ENCODE data around the gene MGAM2. TPM values are rescaled to one million over a fixed set of nuclear protein-coding genes. Genes with fewer than 3 reads are reported as not detected.

Gene MGAM2
- total RNA-seq, 2 experiments from 2014 or later: not detected

DNA sequence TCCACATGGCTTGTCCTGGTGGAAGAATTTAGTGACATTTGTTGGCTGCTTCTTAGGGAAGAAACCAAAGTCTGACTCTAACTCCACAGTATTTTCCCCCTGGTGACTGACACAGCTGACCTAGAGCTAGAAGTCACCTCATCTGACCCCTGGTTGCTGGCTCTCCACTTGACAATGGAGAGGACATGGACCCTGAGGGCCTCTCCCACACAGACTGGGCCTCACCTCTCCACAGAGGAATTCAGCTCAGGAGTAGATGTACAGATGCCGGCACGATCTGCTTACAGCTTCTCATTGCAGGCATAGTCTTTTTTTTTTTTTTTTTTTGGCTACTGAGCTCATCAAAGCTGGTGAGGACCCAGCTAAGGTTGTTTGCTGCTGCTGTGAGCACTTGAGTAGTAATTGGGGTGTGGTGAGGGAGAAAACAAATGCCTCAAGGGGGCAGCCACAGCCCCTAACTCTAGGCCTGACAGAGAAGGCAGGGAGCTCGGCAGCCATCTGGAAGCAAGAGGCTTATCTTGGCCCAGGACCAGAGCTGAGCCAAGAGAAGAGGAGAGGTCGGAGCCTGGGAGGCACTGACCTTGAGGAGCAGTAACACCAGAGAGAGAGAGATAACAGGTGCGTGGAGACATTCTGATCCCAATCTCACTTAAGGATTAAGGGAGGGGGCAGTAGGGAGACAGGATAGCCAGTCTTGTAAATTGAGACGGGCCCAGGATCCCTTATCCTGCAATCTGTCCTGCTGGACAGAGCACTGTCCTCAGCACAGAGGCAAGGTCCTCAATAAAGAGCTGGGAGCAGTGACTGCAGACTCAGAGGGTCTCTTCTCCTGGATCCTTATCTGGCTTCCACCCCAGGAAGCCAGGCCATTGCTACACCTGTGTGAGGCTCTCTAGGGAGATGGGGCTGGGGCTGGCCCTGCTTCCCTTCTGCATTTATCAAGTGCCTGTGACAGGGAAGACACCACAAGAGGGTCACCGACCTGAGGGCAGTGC, 136.9 kb downstream of the MGAM2 start:
- POLR2A ChIA-PET: no interaction called here
- Mint-ChIP-seq H3K4me3 (no peak overlapping the region), H3K36me3 (ENCODE audit: low read depth) (no peaks in the 10 kb centered on the region), H3K4me1 (no peaks in the 10 kb centered on the region), H3K27ac (no peak overlapping the region), H3K9me3 (ENCODE audit: low read depth) (no peaks in the 10 kb centered on the region), H3K27me3 (peaks cover 8% of the 10 kb centered on the region)
- CTCF ChIA-PET: interaction anchor here (0.7 to 1.0 kb wide), 2 partner anchors 13 to 494 kb away, joined by 3 read pairs; no protein-coding TSS in a partner anchor
- ATAC-seq: no peak
- intact Hi-C loops (cut with DNase I, micrococcal nuclease): no loop called here
- DNase-seq: no peak

DNA sequence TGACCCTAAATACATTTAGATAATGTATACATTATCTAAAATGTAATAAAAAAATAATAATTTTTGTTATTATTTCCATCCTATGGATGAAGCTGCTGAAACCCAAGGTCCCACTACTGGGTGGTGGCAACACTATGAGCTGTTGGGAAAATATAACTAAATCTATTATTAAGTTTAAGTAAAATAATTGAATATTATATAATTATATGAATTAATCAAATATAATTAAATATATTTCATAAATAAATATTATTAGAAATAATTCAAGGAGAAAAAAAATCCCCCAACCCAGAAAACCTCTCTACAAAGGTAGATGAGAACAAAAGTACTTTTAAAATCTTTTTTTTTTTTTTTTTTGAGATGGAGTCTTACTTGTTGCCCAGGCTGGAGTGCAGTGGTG, 138.4 kb downstream of the MGAM2 start:
- Mint-ChIP-seq H3K27ac (no peak overlapping the region), H3K4me1 (no peaks in the 10 kb centered on the region), H3K36me3 (ENCODE audit: low read depth) (no peaks in the 10 kb centered on the region), H3K27me3 (peaks cover 4% of the 10 kb centered on the region), H3K9me3 (ENCODE audit: low read depth) (no peaks in the 10 kb centered on the region), H3K4me3 (no peak overlapping the region)
- DNase-seq: no peak
- intact Hi-C loops (cut with DNase I, micrococcal nuclease): no loop called here
- no peak for ATAC-seq
- POLR2A ChIA-PET: no interaction called here
- CTCF ChIA-PET: interaction anchor here (0.6 to 1.4 kb wide), 4 partner anchors 12 to 273 kb away, joined by 3 read pairs; no protein-coding TSS in a partner anchor

DNA sequence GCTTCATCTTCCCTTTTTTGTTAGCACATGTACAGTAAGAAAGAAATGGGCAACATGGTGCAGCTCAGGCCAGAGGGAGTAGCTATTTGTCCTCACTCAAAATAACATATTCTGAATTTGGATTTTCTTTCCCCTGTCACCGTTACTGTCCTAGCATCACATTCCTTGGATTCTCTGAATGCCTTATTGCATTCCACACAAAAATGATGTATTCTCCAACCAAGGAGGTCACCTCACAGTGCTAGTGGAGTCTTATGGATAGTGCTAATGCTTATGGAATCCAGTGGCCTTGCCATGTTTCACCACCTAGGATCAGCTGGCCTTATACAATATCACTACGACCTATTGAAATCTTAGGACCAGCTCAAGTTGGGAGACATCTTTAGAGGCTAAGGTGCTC, 139.2 kb downstream of the MGAM2 start:
- ChIA-PET CTCF (interaction anchor here (1.2 to 1.4 kb wide), 2 partner anchors 25 to 274 kb away, joined by 3 read pairs; no protein-coding TSS in a partner anchor), POLR2A (interaction anchor here (0.7 kb wide), 1 partner anchor 113 kb away, joined by 3 read pairs; no protein-coding TSS in a partner anchor)
- no peak for ATAC-seq
- no peak for DNase-seq
- H3K27ac Mint-ChIP-seq: no peak overlapping the region
- intact Hi-C loops (cut with DNase I, micrococcal nuclease): no loop called here
- H3K27me3 Mint-ChIP-seq: peaks cover 4% of the 10 kb centered on the region
- H3K9me3 Mint-ChIP-seq (ENCODE audit: low read depth): no peaks in the 10 kb centered on the region
- H3K4me3 Mint-ChIP-seq: no peak overlapping the region
- H3K4me1 Mint-ChIP-seq: no peaks in the 10 kb centered on the region
- no peaks in the 10 kb centered on the region for H3K36me3 Mint-ChIP-seq (ENCODE audit: low read depth)

GRCh38 chr7:142257958-142258357, 146.4 kb downstream of the MGAM2 start, which contains the start of gene PRSS58:
PRSS58 (minus strand) TSS chr7:142258058; CDS start chr7:142257707, 351 bp downstream.
- no peak for ATAC-seq
- Mint-ChIP-seq H3K27ac (no peak within 1 kb of the TSS), H3K4me3 (no peak within 1 kb of the TSS), H3K36me3 (ENCODE audit: low read depth) (no peaks in the 10 kb centered on the region), H3K4me1 (no peaks in the 10 kb centered on the region), H3K9me3 (ENCODE audit: low read depth) (peaks cover 5% of the 10 kb centered on the region), H3K27me3 (peaks cover 5% of the 10 kb centered on the region)
- ChIA-PET POLR2A (no interaction called here), CTCF (no interaction called here)
- intact Hi-C loops (cut with DNase I, micrococcal nuclease): no loop called here
- no peak for DNase-seq

DNA sequence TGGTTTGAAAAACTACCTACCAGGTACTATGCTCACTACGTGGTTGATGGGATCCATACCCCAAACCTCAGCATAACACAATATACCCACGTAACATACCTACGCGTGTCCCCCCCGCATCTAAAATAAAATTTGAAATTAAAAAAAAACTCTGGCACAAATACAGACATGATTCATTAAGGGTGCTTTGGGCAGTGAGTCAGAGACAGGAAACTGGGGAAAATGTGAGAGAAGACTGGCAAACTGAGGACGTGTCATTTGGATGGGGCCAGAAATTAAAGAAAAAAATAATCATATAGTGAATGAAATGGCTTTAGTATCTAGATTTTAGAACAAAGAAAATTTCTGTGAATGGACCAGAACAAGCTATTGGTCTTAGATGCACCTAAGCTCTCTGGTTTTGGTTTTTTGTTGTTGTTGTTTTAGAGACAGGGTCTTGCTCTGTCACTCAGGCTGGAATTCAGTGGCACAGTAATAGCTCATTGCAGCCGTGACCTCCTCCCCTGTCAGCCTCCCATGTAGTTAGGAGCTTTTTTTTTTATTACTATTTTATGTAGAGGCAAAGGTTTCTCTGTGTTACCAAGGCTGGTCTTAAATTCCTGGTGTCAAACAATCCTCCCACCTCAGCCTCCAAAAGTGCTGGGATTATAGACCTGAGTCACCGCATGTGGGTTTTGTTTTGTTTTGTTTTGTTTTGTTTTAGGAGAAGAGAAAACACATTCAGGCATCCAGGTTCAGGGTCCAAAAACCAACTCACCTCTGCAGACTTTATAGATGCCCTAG, 152.3 kb downstream of the MGAM2 start:
- Mint-ChIP-seq H3K9me3 (ENCODE audit: low read depth) (peaks cover 5% of the 10 kb centered on the region), H3K36me3 (ENCODE audit: low read depth) (no peaks in the 10 kb centered on the region), H3K27me3 (peaks cover 11% of the 10 kb centered on the region), H3K27ac (no peak overlapping the region), H3K4me1 (no peaks in the 10 kb centered on the region), H3K4me3 (no peak overlapping the region)
- no peak for ATAC-seq
- POLR2A ChIA-PET: no interaction called here
- DNase-seq: no peak
- intact Hi-C loops (cut with DNase I, micrococcal nuclease): no loop called here
- CTCF ChIA-PET: no interaction called here

Other genes starting within 250 kb of the MGAM2 start
- gene OR9A4, start 195.3 kb upstream of the MGAM2 start, total RNA-seq: not detected
- gene CLEC5A, start 164.7 kb upstream of the MGAM2 start, total RNA-seq: not detected
- not detected for gene TAS2R38, start 137.9 kb upstream of the MGAM2 start, total RNA-seq
- under 1 TPM in 1 of 2 experiments, not detected in 1; 0.27 TPM for gene MGAM, start 115.8 kb upstream of the MGAM2 start, total RNA-seq
- not detected for gene PRSS58, start 146.3 kb downstream of the MGAM2 start, total RNA-seq